Vagina (tissue), 2 donors: Measurements from ENCODE around the gene AFAP1.

Experiments
- CTCF ChIP-seq, 3 experiments: fragments of 450-650 bp in 2 of 3; fragments of 200-600 bp in 1 of 3; sonication (generic) in 1 of 3; IDR thresholded peaks; one replicate each; pipeline ENCODE4 v1.5.1; 2017 to 2019; ENCODE audit warnings: antibody characterized with exemption in 3 of 3, mild to moderate bottlenecking in 2 of 3, moderate library complexity in 2 of 3
- POLR2A ChIP-seq, 2 donors: fragments of 450-650 bp; IDR thresholded peaks; one replicate each; pipeline ENCODE4 v1.6.1; 2017; ENCODE audit warnings: antibody characterized with exemption in 2 of 2, mild to moderate bottlenecking in 2 of 2, moderate library complexity in 2 of 2
- POLR2AphosphoS5 ChIP-seq, 2 donors: sonication (generic); formaldehyde crosslinking; IDR thresholded peaks; one replicate each; pipeline ENCODE4 v1.9.0; 2017; ENCODE audit warnings: antibody characterized with exemption in 2 of 2, mild to moderate bottlenecking in 2 of 2, low read depth in 1 of 2; ENCODE audit not compliant: insufficient read depth in 1 of 2

- no peak for TF ChIP-seq POLR2AphosphoS5 (IDR thresholded peaks at IDR 0.05; ENCODE audit: insufficient read depth in 1 of 2, low read depth in 1 of 2)
- TF ChIP-seq CTCF (IDR thresholded peaks at IDR 0.05): no peak
- no peak for TF ChIP-seq POLR2A (IDR thresholded peaks at IDR 0.05)
Measured at GRCh38 chr4:7868436-7868775, 71.3 kb downstream of the AFAP1 start.
